GM19438 (cell line): ENCODE measurements around the gene C11orf68.

ENCODE experiments used
- ATAC-seq: cut with Tn5 transposase; IDR thresholded peaks from one replicate; pipeline ENCODE4 v1.9.1; 2021; ENCODE audit warnings: low read depth; ENCODE audit not compliant: unreplicated experiment

C11orf68 gene

GRCh38 chr11:65945430-65945911 is 26.6 kb upstream of the C11orf68 start, which contains the start of gene TSGA10IP:
Gene TSGA10IP, plus strand, starts transcription at chr11:65945480. Its CDS starts 196 bp downstream, at chr11:65945676.
- ATAC-seq = no peak

- ATAC-seq = no peak
Observed at GRCh38 chr11:65944767-65945166, 25.9 kb upstream of the C11orf68 start.

GRCh38 chr11:65944191-65944590 is 25.3 kb upstream of the C11orf68 start:
- ATAC-seq = no peak

GRCh38 chr11:65942531-65942930 is 23.7 kb upstream of the C11orf68 start:
- no peak for ATAC-seq

- no peak for ATAC-seq
Observed at GRCh38 chr11:65941720-65942310, 23.0 kb upstream of the C11orf68 start.

DNA sequence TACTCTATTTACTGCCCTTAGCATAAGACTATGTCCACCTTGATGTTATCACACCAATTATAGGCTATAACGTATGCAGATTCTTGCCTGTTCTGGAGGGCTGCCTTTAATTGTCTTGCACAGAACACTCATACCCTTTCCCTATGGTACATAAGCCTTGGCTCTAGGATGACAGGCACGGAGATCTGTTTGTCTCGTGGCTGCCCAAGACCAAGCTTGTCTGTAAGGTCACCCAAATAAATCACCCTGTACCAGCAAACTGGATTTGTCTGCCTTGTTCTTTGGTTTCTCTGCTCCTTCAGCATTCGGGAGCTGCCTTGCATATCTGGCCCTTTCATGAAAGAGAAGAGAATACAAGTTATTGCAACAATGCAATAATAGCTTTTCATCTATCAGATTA is 18.9 kb upstream of the C11orf68 start:
- no peak for ATAC-seq

GRCh38 chr11:65934014-65934413 is 15.2 kb upstream of the C11orf68 start:
- no peak for ATAC-seq

DNA sequence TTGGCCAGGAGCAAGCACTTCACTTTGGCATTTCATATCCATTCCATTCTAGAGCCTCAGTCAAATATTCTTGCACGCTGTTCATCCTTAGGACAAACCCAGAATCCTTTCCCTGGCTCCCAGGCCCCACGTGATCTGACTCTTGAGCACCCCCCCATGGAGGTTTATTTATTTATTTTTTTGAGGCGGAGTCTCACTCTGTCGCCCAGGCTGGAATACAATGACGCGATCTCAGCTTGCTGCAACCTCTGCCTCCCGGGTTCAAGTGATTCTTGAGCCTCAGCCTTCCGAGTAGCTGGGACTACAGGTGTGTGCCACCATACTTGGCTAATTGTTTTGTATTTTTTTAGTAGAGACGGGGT is 13.7 kb upstream of the C11orf68 start:
- no peak for ATAC-seq

DNA sequence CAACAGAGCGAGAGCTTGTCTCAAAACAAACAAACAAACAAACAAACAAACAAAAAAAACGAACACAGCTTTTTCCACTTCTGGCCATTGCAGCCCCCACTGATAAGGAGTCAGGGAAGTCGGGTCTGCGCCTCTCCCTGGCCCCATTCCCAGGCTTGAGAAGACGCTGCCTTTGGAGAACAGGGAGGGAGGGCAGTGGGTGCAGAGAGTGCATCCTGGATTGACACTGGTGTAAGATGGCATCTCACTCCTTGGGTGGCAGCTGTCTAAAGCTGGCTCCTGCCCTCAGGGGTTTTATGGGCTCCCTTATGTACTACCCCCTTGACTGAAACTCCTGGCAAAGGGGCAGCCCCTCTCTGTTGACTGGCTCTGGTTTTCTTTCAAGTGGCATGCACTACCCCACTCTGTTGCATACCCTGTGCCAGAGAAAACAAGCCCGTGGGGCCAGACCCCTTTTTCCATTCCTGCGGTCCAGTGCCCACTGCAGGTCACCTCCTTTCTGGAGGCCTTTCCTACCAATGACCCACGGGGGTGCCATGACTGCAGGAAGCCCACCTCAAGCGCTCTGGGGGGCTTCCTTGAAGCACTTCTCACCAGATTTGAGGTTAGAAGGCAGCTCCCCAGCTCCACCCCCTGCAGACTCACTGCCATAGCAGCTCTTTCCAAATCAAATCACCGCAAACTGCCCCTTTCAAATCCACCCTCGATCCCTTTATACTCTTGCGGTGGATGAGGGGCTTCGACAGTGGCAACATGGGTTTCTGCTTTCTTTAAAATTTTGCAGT is 13.1 kb upstream of the C11orf68 start:
- no peak for ATAC-seq

DNA sequence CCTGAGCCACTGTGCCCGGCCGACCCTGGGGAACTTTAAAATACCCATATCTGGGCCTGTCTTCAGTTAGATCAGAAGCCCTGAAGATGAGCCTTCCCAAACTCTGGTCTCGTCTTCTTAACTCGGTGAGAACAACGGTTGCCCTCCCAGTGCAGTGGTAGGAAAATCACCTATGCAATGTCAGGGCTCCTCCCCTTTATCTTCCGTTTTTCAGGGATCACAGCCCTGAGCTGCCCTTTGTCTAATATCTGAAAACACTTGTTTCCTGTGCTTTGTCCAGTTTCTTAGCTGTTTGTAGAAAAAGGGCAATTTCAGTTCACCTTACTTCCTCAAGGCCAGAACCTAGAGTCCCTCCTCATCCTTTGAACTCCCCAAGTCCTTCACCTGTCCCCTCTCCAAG is 9.8 kb upstream of the C11orf68 start:
- no peak for ATAC-seq

DNA sequence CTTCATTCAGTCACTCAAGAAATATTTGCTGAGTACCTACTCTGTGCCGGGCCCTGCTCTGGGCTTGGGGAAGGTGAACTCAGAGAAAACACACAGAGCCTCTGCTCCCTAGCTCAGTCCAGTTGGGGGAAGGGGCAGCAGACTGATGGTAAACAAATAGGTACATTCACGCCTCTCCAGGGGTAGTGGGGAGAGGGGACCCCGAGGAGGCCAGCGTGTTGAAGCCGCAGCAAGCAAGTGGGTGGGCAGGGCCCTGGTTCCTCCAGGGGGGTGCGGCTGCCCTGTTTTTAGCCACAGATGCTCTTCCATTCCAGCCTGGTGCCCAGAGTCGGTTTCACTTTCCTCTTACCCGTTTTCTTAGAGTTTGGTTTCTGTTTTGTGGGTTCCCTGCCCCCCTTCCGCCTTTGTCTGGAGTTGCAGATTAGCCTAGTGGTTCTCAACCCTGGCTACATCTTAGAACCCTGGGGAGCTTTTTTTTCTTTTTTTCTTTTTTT is 9.1 kb upstream of the C11orf68 start:
- peak; percentile 66 for ATAC-seq

DNA sequence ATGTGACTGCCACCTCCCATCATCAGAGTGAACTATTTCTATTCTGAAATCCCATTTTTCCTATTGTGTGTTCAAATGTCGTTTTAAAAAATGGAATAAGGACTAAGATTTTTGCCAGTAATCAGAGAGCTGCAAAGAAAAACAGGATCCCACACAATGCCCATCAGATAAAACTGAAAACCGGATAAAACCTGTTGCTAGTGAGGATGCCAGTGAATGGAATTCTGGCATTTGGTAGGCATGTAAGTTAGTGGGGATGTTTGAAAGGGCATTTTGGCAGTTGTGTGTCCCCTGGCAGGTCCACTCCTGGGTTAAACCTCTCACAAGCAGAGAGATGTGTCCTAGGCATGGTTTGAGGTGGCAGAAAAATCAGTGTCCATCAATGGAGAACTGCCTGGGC is 6.5 kb upstream of the C11orf68 start:
- no peak for ATAC-seq

DNA sequence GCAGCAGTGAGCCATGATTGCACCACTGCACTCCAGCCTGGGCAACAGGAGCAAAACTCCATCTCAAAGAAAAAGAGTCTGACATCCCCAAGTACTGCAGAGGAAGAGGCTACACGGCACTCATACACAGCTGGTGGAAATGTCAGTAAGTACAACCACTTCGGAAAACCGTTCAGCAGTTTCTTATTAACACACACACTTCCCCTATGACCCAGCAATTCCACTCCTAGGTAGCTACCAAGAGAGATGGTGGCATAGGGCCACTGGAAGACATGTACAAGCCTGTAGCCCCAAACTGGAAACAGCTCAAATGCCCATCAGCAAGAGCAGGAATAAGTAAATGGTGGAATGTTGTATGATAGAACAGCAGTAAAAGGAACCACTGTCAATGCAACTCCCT is 3.7 kb upstream of the C11orf68 start:
- no peak for ATAC-seq

DNA sequence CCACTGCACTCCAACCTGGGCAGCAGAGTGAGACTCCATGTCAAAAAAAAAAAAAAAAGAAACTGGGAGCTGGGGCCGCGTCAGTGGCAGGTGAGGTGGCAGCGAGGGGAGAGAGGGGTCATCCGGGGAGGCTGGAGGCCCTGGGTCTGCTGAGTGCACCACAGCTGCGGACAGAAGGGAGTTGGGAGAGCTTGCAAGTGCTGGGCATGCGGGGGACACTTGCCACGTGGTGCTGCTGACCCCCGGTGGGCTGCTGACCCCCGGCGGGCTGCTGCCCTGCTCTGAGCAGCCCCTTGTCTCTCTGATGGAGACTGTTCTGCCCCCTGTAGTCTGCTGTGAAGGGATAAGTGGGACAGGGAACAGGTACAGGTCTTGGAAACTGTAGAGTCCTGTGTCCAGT is 3.0 kb upstream of the C11orf68 start:
- no peak for ATAC-seq

DNA sequence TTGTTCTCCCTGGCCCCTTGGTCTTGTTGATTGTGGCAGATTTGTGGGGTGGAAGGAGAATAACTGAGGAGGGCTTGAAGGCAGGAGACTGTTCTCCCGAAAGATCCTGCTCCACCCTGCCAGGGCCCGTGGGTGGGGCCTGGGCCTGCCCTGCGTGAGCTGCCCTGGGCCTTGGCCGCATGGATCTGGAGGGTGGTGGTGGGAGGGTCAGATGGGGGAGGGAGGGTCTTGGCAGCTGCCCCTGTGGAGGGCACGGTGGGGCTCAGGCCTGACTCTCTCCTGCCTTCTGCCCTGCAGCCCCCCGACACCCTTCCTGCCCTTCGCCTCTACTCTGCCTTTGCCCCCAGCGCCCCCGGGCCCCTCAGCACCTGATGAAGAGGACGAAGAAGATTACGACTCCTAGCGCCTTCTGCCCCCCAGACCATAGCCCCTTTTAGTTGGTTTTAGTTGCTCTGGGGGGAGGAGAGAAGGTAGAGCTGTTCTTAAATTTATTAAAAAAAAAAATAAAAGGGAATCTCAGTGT is 2.2 kb upstream of the C11orf68 start:
- no peak for ATAC-seq

DNA sequence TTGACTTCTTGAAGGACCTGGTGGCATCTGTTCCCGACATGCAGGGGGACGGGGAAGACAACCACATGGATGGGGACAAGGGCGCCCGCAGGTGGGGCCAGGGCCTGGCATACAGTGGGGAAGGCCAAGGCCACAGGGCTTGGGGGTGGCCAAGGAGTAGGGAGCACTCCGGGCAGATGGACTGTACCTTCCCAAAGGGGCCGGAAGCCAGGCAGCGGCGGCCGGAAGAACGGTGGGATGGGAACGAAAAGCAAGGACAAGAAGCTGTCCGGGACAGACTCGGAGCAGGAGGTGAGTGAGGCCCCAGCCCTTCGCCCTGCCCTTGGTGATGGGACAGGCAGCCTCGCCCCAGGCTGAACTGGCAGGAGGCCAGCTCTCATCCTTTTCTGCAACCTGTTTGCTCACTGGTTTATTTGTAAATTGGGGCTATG is 1.5 kb upstream of the C11orf68 start:
- ATAC-seq = no peak

- ATAC-seq = peak; percentile 40
Observed at GRCh38 chr11:65919573-65920371, 910 bp upstream of the C11orf68 start.

GRCh38 chr11:65919141-65919572 is 295 bp upstream of the C11orf68 start, which contains the start of gene DRAP1:
Gene DRAP1, plus strand, starts transcription at chr11:65919426. Its CDS starts 76 bp downstream, at chr11:65919502.
- ATAC-seq = peak; percentile 77

- ATAC-seq = no peak
Observed at GRCh38 chr11:65917434-65918210, 1.2 kb downstream of the C11orf68 start.

- no peak for ATAC-seq
Observed at GRCh38 chr11:65917077-65917433, 1.8 kb downstream of the C11orf68 start.
